IPS DF 4.7 (cell line): ENCODE measurements around the gene BEND5.

Source experiments
- DNase-seq: peaks from one replicate; pipeline ENCODE4 v3.0.0-alpha.2; 2013; ENCODE audit warnings: low spot score; ENCODE audit errors: extremely low read depth

BEND5 gene, protein sequence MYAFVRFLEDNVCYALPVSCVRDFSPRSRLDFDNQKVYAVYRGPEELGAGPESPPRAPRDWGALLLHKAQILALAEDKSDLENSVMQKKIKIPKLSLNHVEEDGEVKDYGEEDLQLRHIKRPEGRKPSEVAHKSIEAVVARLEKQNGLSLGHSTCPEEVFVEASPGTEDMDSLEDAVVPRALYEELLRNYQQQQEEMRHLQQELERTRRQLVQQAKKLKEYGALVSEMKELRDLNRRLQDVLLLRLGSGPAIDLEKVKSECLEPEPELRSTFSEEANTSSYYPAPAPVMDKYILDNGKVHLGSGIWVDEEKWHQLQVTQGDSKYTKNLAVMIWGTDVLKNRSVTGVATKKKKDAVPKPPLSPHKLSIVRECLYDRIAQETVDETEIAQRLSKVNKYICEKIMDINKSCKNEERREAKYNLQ

DNA sequence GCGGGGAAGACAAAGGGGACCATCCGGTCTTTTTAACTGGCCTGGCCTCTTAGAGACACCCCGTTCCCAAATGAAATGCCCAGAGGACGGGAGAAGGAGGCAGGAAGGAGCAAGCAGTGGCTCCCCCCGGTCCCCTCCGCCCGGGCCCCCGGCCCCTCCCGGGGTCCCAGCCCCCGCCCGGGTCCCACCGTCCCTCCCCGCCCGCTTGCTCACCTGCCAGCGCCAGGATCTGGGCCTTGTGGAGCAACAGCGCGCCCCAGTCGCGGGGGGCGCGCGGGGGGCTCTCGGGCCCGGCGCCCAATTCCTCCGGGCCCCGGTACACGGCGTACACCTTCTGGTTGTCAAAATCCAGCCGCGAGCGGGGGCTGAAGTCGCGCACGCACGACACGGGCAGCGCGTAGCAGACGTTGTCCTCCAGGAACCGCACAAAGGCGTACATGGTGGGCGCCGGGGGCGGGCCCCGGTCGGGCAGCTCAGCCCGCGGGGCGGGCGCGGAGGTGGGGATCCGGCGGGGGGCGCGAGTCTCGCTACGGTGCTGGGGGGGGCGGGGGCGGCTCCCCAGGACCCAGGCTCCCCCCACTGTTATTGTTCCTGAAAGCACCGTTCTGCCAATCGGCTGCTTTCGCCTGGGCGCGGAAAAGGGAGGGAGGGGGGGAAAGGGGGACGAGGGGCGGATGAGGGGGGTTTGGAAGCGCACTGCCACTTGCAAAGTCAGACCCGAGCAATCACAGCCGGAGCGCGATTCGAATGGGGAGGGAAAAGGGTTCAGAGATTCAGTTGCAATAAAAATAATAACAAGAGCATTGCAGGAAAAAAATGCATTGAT is at the start of gene BEND5:
Gene BEND5 (minus strand): TSS at position 499 of the 826 bp plus-strand sequence. CDS start 60 bp downstream, at position 439.
- DNase-seq: no peak

GRCh38 chr1:48823168-48823567 is 46.5 kb upstream of the BEND5 start:
- DNase-seq: no peak

DNA sequence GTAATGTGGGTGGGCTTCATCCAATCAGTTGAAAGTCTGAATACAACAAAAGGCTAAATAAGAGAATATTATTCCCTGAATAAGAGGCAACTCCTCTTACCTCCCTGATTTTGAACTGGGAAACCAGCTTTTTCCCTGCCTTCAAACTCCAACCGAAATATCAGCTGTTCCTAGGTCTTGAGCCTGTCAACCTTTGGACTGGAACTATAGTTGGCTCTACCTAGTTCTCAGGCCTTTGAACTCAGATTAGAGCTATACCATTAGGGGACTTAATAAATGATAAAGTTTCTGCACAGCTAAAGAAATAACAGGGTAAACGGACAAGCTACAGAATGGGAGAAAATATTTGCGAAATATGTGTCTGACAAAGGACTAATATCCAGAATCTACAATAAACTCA is 43.8 kb upstream of the BEND5 start:
- no peak for DNase-seq

DNA sequence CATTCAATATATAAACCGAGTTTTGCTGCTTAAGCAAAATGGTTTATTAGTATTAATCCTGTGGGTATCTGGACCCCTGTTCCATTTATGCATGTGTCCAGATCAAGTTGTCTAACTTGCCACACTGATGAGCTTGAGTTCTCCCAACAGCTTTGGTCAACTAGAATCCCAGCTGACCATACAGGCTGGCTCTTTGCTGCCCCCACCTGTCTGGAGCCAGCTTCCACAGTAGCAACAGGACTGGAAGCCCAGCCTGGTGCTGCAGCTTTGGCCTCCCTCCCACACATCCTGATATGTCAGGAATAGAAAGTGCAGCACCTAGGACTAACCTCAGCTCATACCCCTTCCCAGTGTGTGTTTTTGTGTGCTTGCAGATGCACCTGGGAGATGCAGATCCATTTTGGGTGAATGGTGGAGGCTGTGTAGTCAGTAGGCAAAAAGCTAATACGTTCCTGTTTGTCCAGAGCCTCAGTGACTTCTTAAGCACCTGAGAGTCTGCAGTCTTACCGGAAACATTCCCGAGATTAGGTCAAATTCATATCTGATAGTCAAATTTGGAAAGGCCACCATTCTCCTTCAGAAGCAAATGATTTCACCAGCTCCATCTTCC is 40.9 kb upstream of the BEND5 start:
- DNase-seq: peak; percentile 36

DNA sequence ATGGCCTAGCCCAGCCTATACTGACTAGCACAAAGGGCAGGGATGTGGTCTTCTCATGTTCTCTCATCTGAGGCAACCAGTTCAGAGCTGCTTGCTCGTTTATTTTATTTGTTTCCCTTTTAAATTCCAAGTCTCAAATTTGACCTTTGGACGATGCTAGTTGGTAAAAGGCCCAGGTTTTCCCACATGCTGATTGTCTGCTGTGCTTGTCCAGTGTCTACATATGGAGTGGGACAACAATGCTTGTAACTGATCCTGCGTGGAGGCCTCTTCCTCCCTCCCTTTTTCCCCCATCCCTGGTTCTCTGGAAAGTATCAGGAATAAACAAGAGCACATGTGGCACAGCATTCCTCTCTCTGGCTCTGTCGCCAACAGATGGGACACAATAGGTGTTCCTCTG is 34.0 kb upstream of the BEND5 start:
- DNase-seq: no peak

DNA sequence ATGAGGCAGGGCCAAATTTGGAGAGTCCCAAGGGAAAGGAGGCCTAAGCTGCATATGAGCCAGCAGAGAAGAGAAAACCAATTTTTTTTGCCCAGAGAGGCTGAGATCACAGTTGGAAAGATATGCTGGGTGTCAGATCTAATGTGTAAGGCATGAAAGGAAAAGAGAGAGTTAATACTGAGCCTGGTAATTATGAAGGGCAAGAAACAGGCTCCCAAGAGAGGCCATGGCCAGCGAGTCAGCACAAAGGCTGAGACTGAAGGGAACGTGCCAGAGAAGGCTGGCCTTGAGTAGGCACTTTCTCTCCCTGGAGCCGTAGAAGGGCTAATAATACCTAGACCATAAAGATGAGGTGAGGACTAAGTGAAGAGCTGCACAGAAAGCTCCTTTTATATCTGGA is 31.8 kb upstream of the BEND5 start:
- DNase-seq: no peak

- no peak for DNase-seq
Measured at GRCh38 chr1:48807554-48808260, 31.0 kb upstream of the BEND5 start.

- DNase-seq: no peak
Measured at GRCh38 chr1:48803474-48803873, 26.8 kb upstream of the BEND5 start.

GRCh38 chr1:48794816-48795215 is 18.1 kb upstream of the BEND5 start:
- DNase-seq: no peak

DNA sequence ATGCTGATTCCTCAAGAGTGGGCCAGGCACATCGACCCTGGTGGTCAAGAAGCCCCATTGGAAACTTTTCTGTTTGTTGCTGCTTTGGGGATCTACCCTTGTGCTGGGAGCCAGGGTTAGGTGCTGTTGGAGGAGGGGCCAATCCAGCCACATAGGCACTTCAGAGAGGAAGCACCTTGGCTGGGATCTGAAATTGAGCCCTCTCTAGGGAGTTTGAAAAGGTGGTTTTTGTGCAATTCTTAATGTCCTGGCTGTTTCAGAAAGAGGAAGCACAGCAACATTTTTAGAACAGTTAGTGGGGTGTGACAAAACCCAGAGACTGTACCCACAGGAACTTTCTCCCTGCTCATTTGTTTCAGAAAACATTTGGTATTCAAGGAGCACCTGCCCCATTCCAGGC is 17.2 kb upstream of the BEND5 start:
- no peak for DNase-seq

GRCh38 chr1:48792961-48793360 is 16.3 kb upstream of the BEND5 start:
- no peak for DNase-seq

DNA sequence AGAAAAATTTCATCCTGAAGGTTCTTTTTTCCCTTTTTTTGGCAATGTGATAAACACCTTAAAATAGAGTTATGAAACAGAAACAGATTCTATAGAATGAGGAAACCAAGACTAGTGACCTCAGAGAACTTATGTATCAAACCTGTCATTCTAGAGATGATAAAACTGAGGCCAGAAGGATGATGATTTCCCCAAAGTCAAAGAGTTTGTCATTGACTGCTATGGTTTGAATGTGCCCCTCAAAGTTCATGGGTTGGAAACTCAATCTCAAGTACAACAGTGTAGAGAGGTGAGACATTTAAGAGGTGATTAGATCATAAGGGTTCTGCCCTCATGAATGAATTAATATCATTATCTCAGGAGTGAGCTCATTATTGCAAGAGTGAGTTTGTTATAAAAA is 13.7 kb upstream of the BEND5 start:
- DNase-seq: no peak

DNA sequence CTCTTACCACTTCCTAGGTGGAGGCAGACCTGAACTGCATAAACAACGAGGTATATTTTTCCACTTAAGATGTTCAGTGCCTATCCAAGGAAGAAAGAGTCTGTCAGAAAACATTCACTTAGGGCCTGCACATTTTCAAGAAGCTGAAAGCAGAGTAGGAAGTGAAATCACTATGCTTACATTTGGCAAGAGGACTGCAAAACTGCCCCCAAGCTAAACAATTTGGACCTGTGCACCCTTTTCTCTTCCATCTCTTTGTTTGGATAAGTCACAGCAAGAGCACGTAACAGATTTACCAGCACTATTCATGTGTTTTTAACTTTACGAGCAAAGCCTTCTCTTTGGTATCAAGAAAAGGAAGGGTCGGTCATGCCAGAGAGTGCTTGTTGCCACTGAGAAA is 13.2 kb upstream of the BEND5 start:
- DNase-seq: no peak

- no peak for DNase-seq
Measured at GRCh38 chr1:48785869-48786268, 9.2 kb upstream of the BEND5 start.

- no peak for DNase-seq
Measured at GRCh38 chr1:48784301-48784700, 7.6 kb upstream of the BEND5 start.

DNA sequence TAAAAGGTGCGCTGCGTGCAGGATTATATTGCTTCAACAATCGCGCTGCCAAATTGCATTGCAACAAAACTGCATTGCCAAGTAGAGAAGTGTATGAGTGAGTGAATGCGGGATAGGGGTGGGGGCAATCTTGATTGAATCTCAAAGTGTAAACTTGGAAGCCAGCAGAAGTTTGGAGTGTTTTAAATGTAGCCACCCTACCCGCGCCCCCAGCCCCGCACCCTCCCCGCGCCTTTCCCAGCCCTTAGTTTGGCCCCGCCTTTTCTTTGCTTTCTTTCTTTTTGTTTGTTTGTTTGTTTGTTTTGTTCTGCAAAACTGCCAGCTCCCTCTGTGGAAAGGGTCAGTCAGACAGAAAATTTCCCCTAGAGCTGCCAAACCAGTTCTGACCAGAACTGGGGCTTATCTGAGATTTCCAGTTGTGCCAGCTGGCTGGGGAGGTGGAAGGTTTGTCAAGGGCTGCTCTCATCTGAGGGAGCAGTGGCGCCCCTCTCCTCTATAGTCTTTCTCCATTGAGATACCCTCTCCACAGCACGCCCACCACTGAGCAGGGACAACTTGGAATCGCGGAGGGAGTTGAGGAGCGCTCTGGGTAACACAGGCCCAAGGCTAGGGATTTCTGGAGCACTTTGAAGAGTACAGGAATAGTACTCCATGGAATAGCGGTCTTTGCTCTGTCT is 666 bp upstream of the BEND5 start:
- DNase-seq: no peak

DNA sequence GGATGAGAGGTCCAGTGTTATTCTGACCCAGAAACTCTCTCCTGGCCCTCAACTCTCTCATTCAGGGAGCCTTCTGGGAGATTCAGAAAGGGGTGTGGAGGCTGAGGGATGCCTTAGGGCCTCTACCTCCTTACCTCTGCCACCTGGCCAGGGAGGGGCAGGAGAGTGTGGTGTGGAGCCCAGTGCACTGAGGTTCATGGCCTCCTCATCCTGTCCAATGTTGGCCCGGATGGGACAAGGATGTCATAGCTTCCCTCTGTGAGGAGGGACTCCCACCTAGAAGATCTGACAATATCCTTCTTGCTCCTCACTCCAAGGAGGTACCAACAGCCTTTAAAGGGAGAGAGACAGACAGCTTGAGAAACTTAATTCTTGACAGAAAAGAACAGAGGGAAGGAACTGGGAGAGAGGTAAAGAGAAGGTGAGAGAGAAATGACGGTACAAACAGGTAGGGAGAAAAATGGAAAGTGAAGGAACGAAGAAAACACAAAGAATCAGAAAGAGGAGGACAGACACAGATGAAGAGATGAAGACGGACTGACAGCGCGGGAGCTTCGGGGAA is 779 bp downstream of the BEND5 start:
- DNase-seq: no peak

GRCh38 chr1:48773133-48773532 is 3.6 kb downstream of the BEND5 start:
- DNase-seq: no peak

DNA sequence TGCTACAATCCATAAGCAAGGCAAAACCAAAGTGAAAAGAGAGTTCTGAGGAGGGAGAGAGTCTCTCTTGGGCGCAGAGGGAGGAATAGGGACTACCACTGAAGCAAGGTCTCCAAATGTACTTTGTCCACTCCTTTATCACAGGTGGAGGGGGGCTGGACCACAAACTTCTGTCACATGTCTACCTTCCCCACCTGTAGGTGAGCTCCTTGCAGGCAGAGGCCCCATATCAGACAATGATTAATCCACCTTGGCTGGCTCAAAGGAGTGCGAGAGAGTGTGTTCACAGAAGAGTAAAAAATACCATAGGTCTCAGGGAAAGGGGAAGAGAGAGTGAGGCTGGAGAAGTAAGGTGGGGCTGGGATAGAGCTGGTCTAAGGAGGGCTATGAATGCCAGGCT is 4.5 kb downstream of the BEND5 start:
- no peak for DNase-seq

- no peak for DNase-seq
Measured at GRCh38 chr1:48771561-48771960, 5.1 kb downstream of the BEND5 start.
